GM21723 (cell line): Measurements from ENCODE around the gene OPRL1.
"Not testable (repeated sequence)": the region's sequence is repeated elsewhere in the genome, so short reads cannot be mapped to it uniquely, and the experiment has no call there.

ENCODE experiments used
- ATAC-seq: cut with Tn5 transposase; IDR thresholded peaks from one replicate; pipeline ENCODE4 v1.9.1; 2021; ENCODE audit warnings: mild to moderate bottlenecking, moderate library complexity; ENCODE audit not compliant: unreplicated experiment

The OPRL1 gene

DNA sequence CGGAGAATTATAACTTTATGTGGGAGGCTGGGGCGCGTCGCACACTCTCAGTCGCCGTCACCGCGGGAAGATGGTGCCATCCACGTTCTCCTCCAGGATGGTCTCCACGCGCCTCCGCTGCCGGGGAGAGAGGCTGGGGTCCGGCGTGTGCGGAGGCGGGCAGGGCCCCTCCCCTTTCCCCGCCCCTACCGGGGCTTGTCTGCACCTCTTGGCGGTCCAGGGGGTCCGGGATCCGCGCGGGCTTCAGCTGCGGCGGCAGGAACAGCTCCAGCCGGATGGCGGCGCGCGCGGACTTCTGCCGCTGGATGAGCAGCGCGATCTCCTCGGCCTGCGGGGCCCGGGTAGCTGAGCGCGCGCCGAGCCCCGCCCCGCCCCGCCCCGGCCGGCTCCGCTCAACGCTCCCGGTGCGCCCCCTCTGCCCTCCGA lies 3.5 kb downstream of the OPRL1 start:
- peak; percentile 34 for ATAC-seq

GRCh38 chr20:64083804-64084684 lies 4.2 kb downstream of the OPRL1 start, which contains the start of gene LKAAEAR1:
Gene LKAAEAR1, minus strand, starts transcription at chr20:64084398. Its CDS starts 179 bp downstream, at chr20:64084219.
- ATAC-seq: no peak

- no peak for ATAC-seq
Observed at GRCh38 chr20:64084685-64085152, 4.8 kb downstream of the OPRL1 start.

DNA sequence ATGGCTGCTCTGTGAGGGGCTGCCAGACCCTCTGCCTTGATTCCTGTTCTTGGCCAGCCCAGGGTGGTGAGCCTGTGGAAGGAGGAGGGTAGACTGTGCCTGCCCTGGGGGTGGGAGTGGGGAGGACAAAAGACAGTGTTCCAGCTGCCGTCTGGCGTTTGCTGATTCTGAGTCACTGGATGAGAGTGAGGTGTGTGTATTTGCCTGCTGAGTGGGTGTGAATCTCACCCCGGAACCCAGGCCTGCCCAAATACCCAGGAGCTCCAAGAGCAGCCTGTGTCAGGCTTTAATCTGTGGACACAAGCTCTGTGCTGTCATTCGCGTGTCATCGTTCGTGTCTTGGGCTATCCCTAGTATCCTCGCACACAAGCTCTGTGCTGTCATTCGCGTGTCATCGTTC lies 6.9 kb downstream of the OPRL1 start:
- ATAC-seq: no peak

DNA sequence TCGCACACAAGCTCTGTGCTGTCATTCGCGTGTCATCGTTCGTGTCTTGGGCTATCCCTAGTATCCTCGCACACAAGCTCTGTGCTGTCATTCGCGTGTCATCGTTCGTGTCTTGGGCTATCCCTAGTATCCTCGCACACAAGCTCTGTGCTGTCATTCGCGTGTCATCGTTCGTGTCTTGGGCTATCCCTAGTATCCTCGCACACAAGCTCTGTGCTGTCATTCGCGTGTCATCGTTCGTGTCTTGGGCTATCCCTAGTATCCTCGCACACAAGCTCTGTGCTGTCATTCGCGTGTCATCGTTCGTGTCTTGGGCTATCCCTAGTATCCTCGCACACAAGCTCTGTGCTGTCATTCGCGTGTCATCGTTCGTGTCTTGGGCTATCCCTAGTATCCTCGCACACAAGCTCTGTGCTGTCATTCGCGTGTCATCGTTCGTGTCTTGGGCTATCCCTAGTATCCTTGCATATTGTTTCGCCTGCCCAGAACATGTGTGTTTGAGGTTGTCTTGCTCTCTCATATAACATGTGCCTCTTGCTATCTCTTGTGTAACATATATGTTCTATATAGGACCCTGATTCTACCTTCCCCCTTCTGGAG lies 7.4 kb downstream of the OPRL1 start:
- not testable (repeated sequence) for ATAC-seq

DNA sequence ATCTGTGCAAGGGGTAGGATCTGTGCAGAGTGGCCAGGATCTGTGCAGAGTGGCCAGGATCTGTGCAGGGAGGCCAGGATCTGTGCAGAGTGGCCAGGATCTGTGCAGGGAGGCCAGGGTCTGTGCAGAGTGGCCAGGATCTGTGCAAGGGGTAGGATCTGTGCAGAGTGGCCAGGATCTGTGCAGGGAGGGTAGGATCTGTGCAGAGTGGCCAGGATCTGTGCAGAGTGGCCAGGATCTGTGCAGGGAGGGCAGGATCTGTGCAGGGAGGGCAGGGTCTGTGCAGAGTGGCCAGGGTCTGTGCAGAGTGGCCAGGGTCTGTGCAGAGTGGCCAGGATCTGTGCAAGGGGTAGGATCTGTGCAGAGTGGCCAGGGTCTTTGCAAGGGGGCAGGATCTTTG lies 8.7 kb downstream of the OPRL1 start:
- not testable (repeated sequence) for ATAC-seq

DNA sequence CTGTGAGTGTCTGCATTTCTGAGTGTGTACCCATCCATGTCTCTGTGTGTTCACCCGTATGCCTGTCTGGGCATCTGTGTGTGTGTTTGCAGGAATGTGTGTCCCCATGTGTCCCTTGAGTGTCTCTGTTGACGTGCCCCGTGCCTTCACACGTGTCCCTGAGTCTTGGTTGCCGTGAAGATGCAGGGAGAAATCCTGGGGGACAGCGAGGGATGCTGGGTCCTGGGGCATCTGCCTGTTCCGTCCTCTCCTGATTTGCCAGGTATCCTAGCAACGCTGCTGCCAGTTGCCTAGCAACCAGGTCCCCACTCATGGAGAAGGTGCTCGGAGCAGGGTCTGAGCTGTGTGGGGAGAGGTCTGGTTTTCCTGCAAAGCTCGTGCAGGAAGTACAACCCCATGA lies 10.3 kb downstream of the OPRL1 start:
- no peak for ATAC-seq

DNA sequence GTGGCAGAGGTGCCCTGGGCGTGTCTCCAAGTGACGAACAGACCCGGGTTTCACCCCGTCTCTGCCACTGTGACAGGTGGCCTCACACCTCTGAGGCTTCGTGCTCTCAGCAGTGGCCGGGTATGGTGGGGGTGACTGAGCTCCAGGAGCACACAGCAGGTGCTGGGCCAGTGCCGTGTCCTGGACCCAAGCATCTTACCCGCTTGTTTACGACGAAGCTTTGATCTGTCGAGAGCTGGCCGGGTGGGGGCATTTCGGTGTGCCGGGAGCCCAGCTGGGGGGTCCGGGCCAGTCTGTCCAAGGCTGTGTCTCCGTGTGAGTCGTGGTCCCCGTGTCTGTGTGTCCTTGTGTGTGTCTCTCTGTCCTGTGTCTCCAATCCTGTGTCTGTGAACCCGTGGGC lies 11.5 kb downstream of the OPRL1 start:
- no peak for ATAC-seq

DNA sequence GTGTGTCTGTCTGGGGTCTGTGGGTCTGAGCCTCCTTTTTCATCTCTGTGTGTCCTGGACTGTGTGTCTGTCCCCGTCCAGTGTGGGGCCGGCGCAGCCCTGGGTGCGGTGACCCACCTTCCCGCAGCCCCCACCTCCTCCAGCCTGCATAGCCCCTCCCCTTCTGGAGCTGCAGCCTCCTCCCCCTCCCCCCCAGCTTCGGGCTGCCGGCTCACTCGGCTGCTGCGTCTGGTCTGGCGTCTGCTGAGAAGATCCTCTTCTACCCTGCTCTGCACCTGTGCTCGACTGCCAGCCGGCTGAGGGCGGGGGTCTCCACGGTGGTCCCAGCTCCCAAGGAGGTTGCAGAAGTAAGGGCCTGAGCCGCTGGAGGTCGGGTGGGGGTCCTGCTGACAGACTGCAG lies 11.9 kb downstream of the OPRL1 start:
- ATAC-seq: no peak

DNA sequence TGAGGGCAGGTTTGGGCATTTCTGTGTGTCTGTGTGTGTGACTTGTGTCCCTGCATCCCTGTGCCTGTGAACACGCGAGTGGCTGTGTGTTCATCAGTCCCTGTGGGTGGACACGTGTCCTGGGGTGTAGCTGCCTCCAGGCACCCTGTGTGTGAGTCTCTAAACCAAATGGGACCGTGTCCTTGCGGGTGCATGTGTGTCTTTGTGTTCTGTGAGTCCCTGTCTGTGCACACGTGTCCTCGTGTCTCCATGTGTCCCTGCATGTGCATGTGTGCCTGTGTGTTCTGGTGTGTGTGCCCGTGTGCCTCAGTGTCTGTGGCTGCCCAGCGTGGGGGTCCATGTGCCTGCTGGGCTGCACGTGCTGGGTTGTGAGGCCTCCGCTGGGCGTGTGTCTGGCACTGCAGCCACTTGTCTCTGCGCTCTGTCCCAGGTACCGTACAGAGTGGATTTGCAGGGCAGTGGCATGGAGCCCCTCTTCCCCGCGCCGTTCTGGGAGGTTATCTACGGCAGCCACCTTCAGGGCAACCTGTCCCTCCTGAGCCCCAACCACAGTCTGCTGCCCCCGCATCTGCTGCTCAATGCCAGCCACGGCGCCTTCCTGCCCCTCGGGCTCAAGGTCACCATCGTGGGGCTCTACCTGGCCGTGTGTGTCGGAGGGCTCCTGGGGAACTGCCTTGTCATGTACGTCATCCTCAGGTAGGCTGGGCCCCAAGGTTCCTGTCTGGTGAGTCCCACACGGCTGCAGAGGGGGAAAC lies 12.6 kb downstream of the OPRL1 start:
- no peak for ATAC-seq

DNA sequence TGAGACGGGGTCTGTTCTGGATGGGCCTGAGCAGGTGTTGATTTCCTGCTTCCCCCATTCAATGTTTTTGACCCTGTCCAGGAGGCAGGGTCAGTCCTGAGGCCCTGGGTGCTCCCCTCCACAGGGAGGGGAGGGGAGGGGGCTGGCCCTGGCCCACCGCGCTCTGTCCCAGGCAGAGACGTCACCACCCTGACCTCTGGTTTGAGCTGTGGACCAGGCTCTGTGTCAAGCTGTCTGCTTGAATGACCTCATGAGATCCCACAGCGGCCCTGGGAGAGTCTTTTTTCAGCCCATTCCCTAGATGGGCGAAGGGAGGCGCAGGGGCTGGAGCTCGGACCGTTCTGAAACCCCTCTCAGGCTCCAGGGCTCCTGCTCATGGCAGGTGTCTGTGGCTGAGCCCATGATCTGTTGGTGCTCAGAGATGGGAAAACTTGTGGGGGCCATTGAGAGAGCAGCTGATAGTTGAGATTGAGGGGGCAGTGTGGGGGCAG lies 13.2 kb downstream of the OPRL1 start:
- ATAC-seq: no peak

DNA sequence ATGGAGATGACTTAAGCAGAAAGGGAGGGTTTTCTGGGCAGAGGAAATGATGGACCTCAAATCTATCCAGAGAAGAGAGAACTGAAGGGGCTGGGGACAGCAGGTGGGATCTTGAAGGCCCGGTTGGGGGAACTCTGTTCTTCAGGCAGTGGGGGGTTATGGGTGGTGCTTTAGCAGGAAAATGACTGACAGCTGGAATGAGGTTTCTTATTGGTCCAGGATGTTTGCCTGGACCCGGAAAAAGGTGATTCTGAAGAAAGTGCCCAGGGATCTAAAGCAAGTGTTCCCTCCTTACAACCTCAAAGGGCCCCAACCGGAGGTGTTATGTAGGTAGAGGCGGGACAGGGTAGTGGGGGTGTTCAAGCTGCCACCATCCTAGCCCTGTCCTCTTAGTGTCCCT lies 15.6 kb downstream of the OPRL1 start:
- ATAC-seq: no peak

- ATAC-seq: no peak
Observed at GRCh38 chr20:64095927-64096326, 16.0 kb downstream of the OPRL1 start.

GRCh38 chr20:64096535-64096934 lies 16.7 kb downstream of the OPRL1 start:
- ATAC-seq: no peak

DNA sequence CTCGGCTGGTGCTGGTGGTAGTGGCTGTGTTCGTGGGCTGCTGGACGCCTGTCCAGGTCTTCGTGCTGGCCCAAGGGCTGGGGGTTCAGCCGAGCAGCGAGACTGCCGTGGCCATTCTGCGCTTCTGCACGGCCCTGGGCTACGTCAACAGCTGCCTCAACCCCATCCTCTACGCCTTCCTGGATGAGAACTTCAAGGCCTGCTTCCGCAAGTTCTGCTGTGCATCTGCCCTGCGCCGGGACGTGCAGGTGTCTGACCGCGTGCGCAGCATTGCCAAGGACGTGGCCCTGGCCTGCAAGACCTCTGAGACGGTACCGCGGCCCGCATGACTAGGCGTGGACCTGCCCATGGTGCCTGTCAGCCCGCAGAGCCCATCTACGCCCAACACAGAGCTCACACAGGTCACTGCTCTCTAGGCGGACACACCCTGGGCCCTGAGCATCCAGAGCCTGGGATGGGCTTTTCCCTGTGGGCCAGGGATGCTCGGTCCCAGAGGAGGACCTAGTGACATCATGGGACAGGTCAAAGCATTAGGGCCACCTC lies 18.7 kb downstream of the OPRL1 start:
- ATAC-seq: no peak

- no peak for ATAC-seq
Observed at GRCh38 chr20:64099086-64099786, 19.4 kb downstream of the OPRL1 start.

DNA sequence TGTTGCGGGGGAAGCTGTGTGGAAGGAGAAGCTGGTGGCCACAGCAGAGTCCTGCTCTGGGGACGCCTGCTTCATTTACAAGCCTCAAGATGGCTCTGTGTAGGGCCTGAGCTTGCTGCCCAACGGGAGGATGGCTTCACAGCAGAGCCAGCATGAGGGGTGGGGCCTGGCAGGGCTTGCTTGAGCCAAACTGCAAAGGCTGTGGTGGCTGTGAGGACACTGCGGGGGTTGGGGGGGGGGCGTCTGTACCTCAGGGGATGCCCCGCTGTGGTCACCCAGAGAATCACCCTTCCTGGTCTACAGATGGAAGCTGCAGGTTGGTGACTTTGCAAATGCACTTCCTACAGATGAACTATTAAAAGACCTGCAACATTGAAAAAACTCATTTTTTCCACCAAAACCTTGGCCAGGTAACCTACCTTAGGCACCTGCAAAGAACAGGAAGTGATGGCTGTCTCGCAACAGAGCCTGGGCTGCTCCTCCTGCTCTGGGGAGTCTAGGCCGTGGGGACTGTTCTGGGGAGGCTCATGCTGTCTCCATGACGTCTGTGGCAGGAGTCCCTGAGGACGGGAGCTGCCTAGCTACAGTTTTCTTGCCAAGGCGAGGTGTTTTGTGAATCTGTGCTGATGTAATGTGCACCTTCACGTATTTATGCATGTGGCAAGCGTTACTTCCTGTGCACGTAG lies 20.1 kb downstream of the OPRL1 start:
- ATAC-seq: no peak

DNA sequence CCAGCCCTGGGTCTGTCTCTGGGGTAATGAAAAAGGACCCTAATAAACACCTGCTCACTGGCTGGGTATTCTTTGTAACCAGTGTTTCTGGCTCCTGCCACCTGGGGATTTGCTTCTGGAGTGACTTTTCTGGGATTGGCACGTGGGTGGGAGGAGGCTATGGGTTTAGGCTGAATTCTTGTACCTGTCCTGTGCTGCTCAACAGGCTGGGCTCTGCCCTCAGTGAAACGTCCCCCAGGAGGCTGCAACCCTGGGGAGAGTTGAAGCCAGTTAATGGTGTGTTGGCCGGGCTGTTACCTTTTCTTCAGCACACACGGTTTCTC lies 20.6 kb downstream of the OPRL1 start:
- ATAC-seq: no peak

DNA sequence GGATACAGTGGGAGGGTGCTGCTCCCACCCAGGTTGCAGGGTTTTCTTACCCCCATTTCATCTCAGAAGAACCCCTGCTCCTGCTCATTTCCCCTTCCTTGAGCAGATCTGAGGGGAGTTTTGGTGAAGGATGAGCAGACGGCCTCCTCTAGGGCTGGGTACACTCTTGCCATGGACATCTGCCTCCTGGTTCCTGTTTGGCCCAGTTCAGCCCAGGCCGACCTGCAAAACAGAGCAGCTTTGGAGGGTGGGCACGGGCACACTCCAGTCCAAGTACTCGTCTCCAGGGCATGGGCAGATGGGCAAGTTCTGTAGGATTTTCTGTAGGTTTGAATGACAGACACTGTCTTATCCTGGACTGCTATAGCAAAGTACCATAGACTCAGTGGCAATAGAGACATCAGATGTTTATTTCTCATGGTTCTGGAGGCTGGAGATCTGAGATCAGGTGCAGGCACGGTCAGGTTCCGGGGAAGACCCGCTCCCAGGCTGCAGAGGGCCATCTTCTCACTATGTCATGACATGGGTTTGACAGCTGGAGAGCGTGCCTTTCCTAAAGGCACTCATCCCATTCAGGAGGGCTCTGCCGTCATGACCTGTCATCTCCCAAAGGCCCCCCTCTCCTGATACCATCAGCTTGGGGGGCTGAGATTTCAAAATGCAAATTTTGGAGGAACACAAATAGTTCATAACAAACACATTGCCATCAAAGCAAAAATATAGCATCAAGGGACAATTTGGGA lies 21.2 kb downstream of the OPRL1 start:
- ATAC-seq: no peak
